Ishikawa (cell line): ENCODE results near the gene FAM3D.

Experiments used
- CEBPB ChIP-seq: IDR thresholded peaks from 2 replicates; pipeline ENCODE4 v1.6.1; 2012
- CREB1 ChIP-seq: IDR thresholded peaks from 2 replicates; pipeline ENCODE4 v1.6.1; 2012; ENCODE audit warnings: low read depth
- EGR1 ChIP-seq: IDR thresholded peaks from 2 replicates; pipeline ENCODE4 v1.6.1; 2012
- EP300 ChIP-seq: IDR thresholded peaks from 2 replicates; pipeline ENCODE4 v1.6.1; 2012; ENCODE audit warnings: borderline replicate concordance
- FOXM1 ChIP-seq: IDR thresholded peaks from 2 replicates; pipeline ENCODE4 v1.6.1; 2012; ENCODE audit warnings: low read depth, borderline replicate concordance
- MAX ChIP-seq: IDR thresholded peaks from 2 replicates; pipeline ENCODE4 v1.6.1; 2012
- NFIC ChIP-seq: IDR thresholded peaks from 2 replicates; pipeline ENCODE4 v1.6.1; 2012
- RAD21 ChIP-seq: IDR thresholded peaks from 2 replicates; pipeline ENCODE4 v1.6.1; 2012; ENCODE audit warnings: low read depth
- REST ChIP-seq: IDR thresholded peaks from 2 replicates; pipeline ENCODE4 v1.6.1; 2012; ENCODE audit warnings: low read depth, mild to moderate bottlenecking
- TAF1 ChIP-seq: IDR thresholded peaks from 2 replicates; pipeline ENCODE4 v1.6.1; 2012; ENCODE audit warnings: low read depth, mild to moderate bottlenecking
- TCF12 ChIP-seq: IDR thresholded peaks from 2 replicates; pipeline ENCODE4 v1.6.1; 2012; ENCODE audit warnings: low read depth
- TEAD4 ChIP-seq: IDR thresholded peaks from 2 replicates; pipeline ENCODE4 v1.6.1; 2012
- USF1 ChIP-seq: IDR thresholded peaks from 2 replicates; pipeline ENCODE4 v1.6.1; 2012
- YY1 ChIP-seq: IDR thresholded peaks from 2 replicates; pipeline ENCODE4 v1.6.1; 2012; ENCODE audit warnings: low read depth
- ZBTB7A ChIP-seq: IDR thresholded peaks from 2 replicates; pipeline ENCODE4 v1.6.1; 2012; ENCODE audit warnings: low read depth

FAM3D gene

GRCh38 chr3:58660998-58661397 lies 5.6 kb downstream of the FAM3D start:
- TF ChIP-seq EGR1 (no peak), EP300 (no peak), FOXM1 (no peak), TEAD4 (no peak), TAF1 (no peak), ZBTB7A (no peak), YY1 (no peak)

- no peak for TF ChIP-seq YY1
- no peak for TF ChIP-seq FOXM1
- peak; percentile 53 for TF ChIP-seq RAD21
- no peak for TF ChIP-seq ZBTB7A
- TF ChIP-seq NFIC = peak; percentile 38; the same call in 1 of the 2 replicates
- no peak for TF ChIP-seq EGR1
- TF ChIP-seq TEAD4 = no peak
- no peak for TF ChIP-seq USF1
Observed at GRCh38 chr3:58659051-58659675, 7.4 kb downstream of the FAM3D start.

GRCh38 chr3:58658508-58658907 lies 8.1 kb downstream of the FAM3D start:
- TF ChIP-seq USF1 (peak; percentile 58), EGR1 (no peak)

GRCh38 chr3:58657571-58658141 lies 8.9 kb downstream of the FAM3D start:
- no peak for TF ChIP-seq NFIC

GRCh38 chr3:58657036-58657520 lies 9.5 kb downstream of the FAM3D start:
- TF ChIP-seq MAX = no peak
- no peak for TF ChIP-seq REST
- no peak for TF ChIP-seq TEAD4
- TF ChIP-seq RAD21 = no peak
- no peak for TF ChIP-seq TAF1
- no peak for TF ChIP-seq NFIC
- TF ChIP-seq EGR1 = no peak
- no peak for TF ChIP-seq FOXM1
- no peak for TF ChIP-seq ZBTB7A
- TF ChIP-seq EP300 = no peak

GRCh38 chr3:58656631-58657030 lies 9.9 kb downstream of the FAM3D start:
- no peak for TF ChIP-seq YY1
- no peak for TF ChIP-seq TCF12
- no peak for TF ChIP-seq TAF1
- TF ChIP-seq USF1 = no peak
- no peak for TF ChIP-seq ZBTB7A
- TF ChIP-seq RAD21 = no peak
- no peak for TF ChIP-seq TEAD4

- TF ChIP-seq NFIC = no peak
- TF ChIP-seq TEAD4 = no peak
- no peak for TF ChIP-seq ZBTB7A
- no peak for TF ChIP-seq EP300
- no peak for TF ChIP-seq CEBPB
- TF ChIP-seq EGR1 = no peak
- no peak for TF ChIP-seq MAX
- TF ChIP-seq USF1 = no peak
- TF ChIP-seq YY1 = no peak
- TF ChIP-seq TAF1 = no peak
- no peak for TF ChIP-seq TCF12
- TF ChIP-seq CREB1 = no peak
- no peak for TF ChIP-seq RAD21
- TF ChIP-seq REST = no peak
- no peak for TF ChIP-seq FOXM1
Observed at GRCh38 chr3:58654466-58654865, 12.1 kb downstream of the FAM3D start.
